H1 (cell line): Measurements from ENCODE around the gene GTF2F2. TPM values are rescaled to one million over a fixed set of nuclear protein-coding genes. Genes with fewer than 3 reads are reported as not detected.

ENCODE experiments used
- CTCF ChIA-PET: fragments of 300-600 bp; sonication (Branson Sonifier 250); formaldehyde crosslinking; loops from one replicate; lab custom pipeline; 2021; ENCODE audit not compliant: partially characterized antibody; lab: Charles Lee
- POLR2A ChIA-PET: fragments of 300-600 bp; sonication (Branson Sonifier 250); formaldehyde crosslinking; loops from one replicate; lab custom pipeline; 2021; ENCODE audit warnings: inconsistent platforms; ENCODE audit not compliant: partially characterized antibody; lab: Charles Lee
- DNase-seq, 2 experiments: peaks; one replicate each; pipeline versions ENCODE4 v3.0.0 to v3.0.0-alpha.2; 2010 to 2022; ENCODE audit warnings: low spot score in 2 of 2, low read depth in 1 of 2, mixed read lengths in 1 of 2
- FAIRE-seq: peaks from 2 replicates; lab custom pipeline; 2011; peaks lifted over from hg19 to GRCh38; lab: Jason Lieb, UNC
- H2AFZ ChIP-seq: 2 replicates; pipeline ENCODE4 v1.8.1; 2012; ENCODE audit warnings: low read length, inconsistent platforms
- H2AK5ac ChIP-seq: 2 replicates; pipeline ENCODE4 v1.6.1; 2013; ENCODE audit warnings: low read depth, low read length
- H2BK120ac ChIP-seq: replicated peaks from 2 replicates; pipeline ENCODE3; 2013; ENCODE audit warnings: low read depth, low read length, inconsistent platforms
- H2BK12ac ChIP-seq: 2 replicates; pipeline ENCODE4 v1.6.1; 2013; ENCODE audit warnings: low read depth, low read length
- H2BK15ac ChIP-seq: 2 replicates; pipeline ENCODE4 v1.6.1; 2013; ENCODE audit warnings: low read length
- H2BK20ac ChIP-seq: 2 replicates; pipeline ENCODE4 v1.6.1; 2013; ENCODE audit warnings: low read length
- H2BK5ac ChIP-seq: 2 replicates; pipeline ENCODE4 v1.6.1; 2013; ENCODE audit warnings: low read depth, low read length
- H3K14ac ChIP-seq: 2 replicates; pipeline ENCODE4 v1.6.1; 2013; ENCODE audit warnings: inconsistent platforms; ENCODE audit not compliant: insufficient read length
- H3K18ac ChIP-seq: 2 replicates; pipeline ENCODE4 v1.6.1; 2013; ENCODE audit warnings: low read length; ENCODE audit errors: extremely low read depth
- H3K23ac ChIP-seq: 2 replicates; pipeline ENCODE4 v1.6.1; 2013; ENCODE audit warnings: inconsistent platforms; ENCODE audit not compliant: insufficient read length
- H3K23me2 ChIP-seq: 2 replicates; pipeline ENCODE4 v1.6.1; 2013; ENCODE audit warnings: low read depth, low read length
- H3K27ac ChIP-seq: 2 replicates; pipeline ENCODE4 v1.6.1; 2011; ENCODE audit warnings: low read depth, low read length, inconsistent platforms
- H3K27me3 ChIP-seq, 4 experiments: replicated peaks in 1 of 4; 1 replicate in 1 of 4; 2 replicates in 3 of 4; pipeline versions ENCODE4 v1.6.1 to v1.8.1; 2011 to 2013; ENCODE audit warnings: low read length in 3 of 4, mild to moderate bottlenecking in 3 of 4, inconsistent platforms in 2 of 4, mixed read lengths in 2 of 4, moderate library complexity in 1 of 4; ENCODE audit not compliant: control insufficient read depth in 3 of 4, insufficient read depth in 3 of 4; ENCODE audit errors: extremely low read depth in 1 of 4
- H3K36me3 ChIP-seq, 4 experiments: 2 replicates each; pipeline versions ENCODE4 v1.6.1 to v1.8.1; 2011 to 2013; ENCODE audit warnings: mild to moderate bottlenecking in 4 of 4, low read length in 3 of 4, moderate library complexity in 2 of 4, control low read depth in 1 of 4, inconsistent platforms in 1 of 4; ENCODE audit not compliant: insufficient read depth in 4 of 4, control insufficient read depth in 2 of 4
- H3K4ac ChIP-seq: replicated peaks from 2 replicates; pipeline ENCODE3; 2013; ENCODE audit warnings: low read length, low read depth, mixed read lengths, inconsistent platforms; ENCODE audit not compliant: insufficient read length
- H3K4me1 ChIP-seq, 4 experiments: replicated peaks in 1 of 4; 1 replicate in 1 of 4; 2 replicates in 3 of 4; pipeline versions ENCODE4 v1.6.1 to v1.8.1; 2011 to 2013; ENCODE audit warnings: low read length in 3 of 4, inconsistent platforms in 2 of 4, mixed read lengths in 1 of 4; ENCODE audit not compliant: insufficient read depth in 4 of 4, control insufficient read depth in 3 of 4
- H3K4me2 ChIP-seq, 2 experiments: 2 replicates each; pipeline versions ENCODE4 v1.6.1 to v1.8.1; 2011 to 2013; ENCODE audit warnings: low read depth in 2 of 2, low read length in 2 of 2, control low read depth in 1 of 2, inconsistent platforms in 1 of 2, mild to moderate bottlenecking in 1 of 2; ENCODE audit not compliant: insufficient read depth in 1 of 2
- H3K4me3 ChIP-seq, 4 experiments: fragments of 200-600, 300-600 bp in 1 of 4; sonication (generic), shearing (Covaris generic), sonication (Bioruptor Twin) in 1 of 4; 2 replicates each; pipeline versions ENCODE4 v1.5.1 to v1.8.1; 2011 to 2016; ENCODE audit warnings: low read length in 4 of 4, low read depth in 3 of 4, control low read depth in 2 of 4, inconsistent platforms in 2 of 4, mild to moderate bottlenecking in 2 of 4, mixed read lengths in 1 of 4, moderate library complexity in 1 of 4; ENCODE audit not compliant: insufficient read depth in 2 of 4; ENCODE audit errors: extremely low read depth in 1 of 4
- H3K56ac ChIP-seq: replicated peaks from 2 replicates; pipeline ENCODE3; 2013; ENCODE audit warnings: low read depth, mild to moderate bottlenecking, mixed read lengths, low read length, inconsistent platforms; ENCODE audit not compliant: insufficient read length
- H3K79me1 ChIP-seq: 2 replicates; pipeline ENCODE4 v1.6.1; 2013; ENCODE audit warnings: low read depth, low read length, control low read depth
- H3K79me2 ChIP-seq, 2 experiments: 2 replicates each; pipeline versions ENCODE4 v1.6.1 to v1.8.1; 2012 to 2013; ENCODE audit warnings: low read length in 2 of 2, mild to moderate bottlenecking in 2 of 2, inconsistent platforms in 1 of 2; ENCODE audit not compliant: insufficient read depth in 2 of 2, control insufficient read depth in 1 of 2
- H3K9ac ChIP-seq, 4 experiments: replicated peaks in 1 of 4; 1 replicate in 1 of 4; 2 replicates in 3 of 4; pipeline versions ENCODE4 v1.6.1 to v1.8.1; 2011 to 2013; ENCODE audit warnings: low read depth in 3 of 4, low read length in 3 of 4, control low read depth in 2 of 4, mild to moderate bottlenecking in 2 of 4, moderate library complexity in 2 of 4, inconsistent platforms in 1 of 4; ENCODE audit errors: extremely low read depth in 1 of 4
- H3K9me3 ChIP-seq, 2 experiments: 2 replicates each; pipeline versions ENCODE4 v1.6.1 to v1.8.1; 2012 to 2013; ENCODE audit warnings: mild to moderate bottlenecking in 2 of 2, moderate library complexity in 2 of 2, control low read depth in 1 of 2, inconsistent platforms in 1 of 2, low read depth in 1 of 2, low read length in 1 of 2, mixed read lengths in 1 of 2; ENCODE audit not compliant: insufficient read depth in 2 of 2
- H4K20me1 ChIP-seq, 2 experiments: replicated peaks in 1 of 2; 2 replicates each; pipeline versions ENCODE3 to v1.8.1; 2011 to 2013; ENCODE audit warnings: inconsistent platforms in 2 of 2, low read length in 2 of 2, mild to moderate bottlenecking in 1 of 2; ENCODE audit not compliant: insufficient read depth in 2 of 2, control insufficient read depth in 1 of 2
- H4K5ac ChIP-seq: 2 replicates; pipeline ENCODE4 v1.6.1; 2013; ENCODE audit warnings: low read length, low read depth, mixed read lengths, inconsistent platforms; ENCODE audit not compliant: insufficient read length
- H4K8ac ChIP-seq: 2 replicates; pipeline ENCODE4 v1.8.0; 2013; ENCODE audit warnings: mild to moderate bottlenecking, moderate library complexity, low read length, inconsistent platforms; ENCODE audit not compliant: insufficient read depth; ENCODE audit errors: extremely low read depth
- H4K91ac ChIP-seq: replicated peaks from 2 replicates; pipeline ENCODE3; 2013; ENCODE audit warnings: low read length, mixed read lengths, inconsistent platforms; ENCODE audit not compliant: insufficient read length
- FOSL1 ChIP-seq: IDR thresholded peaks from 2 replicates; pipeline ENCODE4 v1.6.1; 2011; ENCODE audit warnings: mild to moderate bottlenecking, low read depth, low read length, moderate library complexity; ENCODE audit not compliant: insufficient read depth
- HDAC6 ChIP-seq: IDR thresholded peaks from one replicate; pipeline ENCODE4 v1.7.1; 2012; ENCODE audit warnings: low read depth, mild to moderate bottlenecking, inconsistent platforms, low read length, moderate library complexity
- KDM4A ChIP-seq: IDR thresholded peaks from one replicate; pipeline ENCODE4 v1.7.1; 2012; ENCODE audit warnings: low read depth, mild to moderate bottlenecking, moderate library complexity, low read length, inconsistent platforms; ENCODE audit not compliant: severe bottlenecking
- KDM5A ChIP-seq: fragments of 200-600 bp; IDR thresholded peaks from 2 replicates; pipeline ENCODE4 v1.7.1; 2012; ENCODE audit warnings: mild to moderate bottlenecking, low read length, inconsistent platforms, mixed read lengths
- NANOG ChIP-seq: IDR thresholded peaks from 2 replicates; pipeline ENCODE4 v1.6.1; 2011; ENCODE audit warnings: low read length, low read depth, mild to moderate bottlenecking, inconsistent platforms; ENCODE audit not compliant: insufficient read depth, poor library complexity, severe bottlenecking
- POLR2AphosphoS5 ChIP-seq: IDR thresholded peaks from 2 replicates; pipeline ENCODE4 v1.6.1; 2011; ENCODE audit warnings: low read depth, low read length
- SIN3A ChIP-seq, 2 experiments: IDR thresholded peaks in 1 of 2; conservative IDR thresholded peaks in 1 of 2; 2 replicates each; pipeline ENCODE4 v1.6.1; 2011 to 2012; ENCODE audit warnings: low read length in 2 of 2, improper control_type of control experiment in 1 of 2, low read depth in 1 of 2, mild to moderate bottlenecking in 1 of 2
- TCF12 ChIP-seq: IDR thresholded peaks from 2 replicates; pipeline ENCODE4 v1.6.1; 2011; ENCODE audit warnings: low read depth, mild to moderate bottlenecking, low read length
- WGBS, 2 experiments: shearing (Covaris generic) in 1 of 2; methylation state at CpG; one replicate each; pipeline versions ENCODE4 v1.1.6 to v1.1.7; 2013 to 2015; ENCODE audit warnings: low lambda C conversion rate in 2 of 2, mixed read lengths in 2 of 2, inconsistent platforms in 1 of 2, low coverage in 1 of 2, missing lambda C conversion rate in 1 of 2; ENCODE audit not compliant: insufficient replicate concordance in 2 of 2, insufficient coverage in 1 of 2, insufficient read length in 1 of 2; ENCODE audit errors: extremely low coverage in 1 of 2, missing lambda C conversion rate in 1 of 2; 5-methylcytosine and 5-hydroxymethylcytosine counted together
- polyA plus RNA-seq, 7 experiments: library from polyadenylated mRNA; depleted of rRNA in 3 of 7; stranded (reverse) in 5 of 7; unstranded in 2 of 7; fragments of >200 nt in 5 of 7; fragments of 200-250 nt in 2 of 7; gene quantifications; 1 replicate in 5 of 7; 2 replicates in 1 of 7; 4 replicates in 1 of 7; pipeline versions ENCODE4 v1.2.1 to v1.2.3, GENCODE V29; 2011 to 2013; ENCODE audit warnings: missing spikeins in 2 of 7, mixed read lengths in 2 of 7
- total RNA-seq: library from RNA; stranded (reverse); fragmentation: NEBNext Ultra II Directional; extraction: Animal tissue kit (Norgen Biotek cat#: 25700); gene quantifications from 2 replicates; pipeline ENCODE4 v1.2.1, GENCODE V29; 2021

The GTF2F2 gene
- total and polyA plus RNA-seq, 2 of the 8 experiments (the other 6 are each of a cell fraction or from before 2014, with no cell fraction given) = 10.8 to 31.1 TPM

DNA sequence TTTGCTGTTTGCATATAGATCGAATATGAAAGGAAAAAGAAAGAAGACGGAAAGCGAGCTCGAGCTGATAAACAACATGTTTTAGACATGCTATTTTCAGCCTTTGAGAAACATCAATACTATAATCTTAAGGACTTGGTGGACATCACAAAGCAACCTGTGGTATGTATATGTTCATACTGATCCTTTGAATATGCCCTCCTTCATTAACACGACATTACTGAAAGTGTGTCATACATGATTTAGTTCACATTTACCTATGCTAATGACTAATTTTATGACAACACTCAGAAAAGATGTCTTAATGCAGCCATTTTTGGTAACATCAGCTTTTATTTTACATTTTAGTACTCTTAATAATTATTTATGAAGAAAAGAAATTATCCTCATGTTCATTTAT is 146.9 kb downstream of the GTF2F2 start:
- 91% methylated on average over 5 of the region's 5 CpGs; no CpG with 5 or more reads in 1 of the 2 experiments for WGBS, 2 experiments
- Histone ChIP-seq H2BK5ac (no peak overlapping the region), H4K91ac (no peak overlapping the region), H3K23me2 (no peaks in the 10 kb centered on the region), H4K5ac (no peak overlapping the region), H3K14ac (no peak overlapping the region), H3K56ac (no peak overlapping the region), H3K36me3 (no peaks in the 10 kb centered on the region; a peak in 1 of 8 replicates), H2BK20ac (no peak overlapping the region), H4K8ac (no peak overlapping the region), H2AK5ac (no peak overlapping the region), H4K20me1 (no peaks in the 10 kb centered on the region), H3K4me3 (no peak overlapping the region), H3K9me3 (no peaks in the 10 kb centered on the region), H3K4ac (no peak overlapping the region), H3K4me2 (no peak overlapping the region; a peak in 1 of 4 replicates), H3K4me1 (peaks cover 0 to 5% (median 2%) of the 10 kb centered on the region in 4 experiments; a peak in 2 of 7 replicates), H2BK15ac (no peak overlapping the region), H2AFZ (no peak overlapping the region), H3K9ac (no peak overlapping the region), H2BK12ac (no peak overlapping the region), H3K27ac (no peak overlapping the region), H3K79me1 (no peaks in the 10 kb centered on the region), H3K18ac (no peak overlapping the region), H2BK120ac (no peak overlapping the region), H3K23ac (no peak overlapping the region), H3K79me2 (no peaks in the 10 kb centered on the region), H3K27me3 (no peaks in the 10 kb centered on the region)
- CTCF ChIA-PET = interaction anchor here (0.6 to 6.1 kb wide), 2 partner anchors 146 to 219 kb away, joined by 3 to 27 read pairs; no protein-coding TSS in a partner anchor
- POLR2A ChIA-PET = interaction anchor here (0.7 kb wide), 1 partner anchor 16 kb away, joined by 3 read pairs; no protein-coding TSS in a partner anchor
- FAIRE-seq (peak; percentile 39), DNase-seq (no peak)
- no peak for TF ChIP-seq HDAC6
- TF ChIP-seq FOSL1 = no peak
- no peak for TF ChIP-seq NANOG
- TF ChIP-seq KDM4A = no peak
- no peak for TF ChIP-seq TCF12
- no peak for TF ChIP-seq POLR2AphosphoS5
- no peak for TF ChIP-seq KDM5A
- no peak for TF ChIP-seq SIN3A (conservative IDR thresholded peaks at IDR 0.05 in 1 of 2, IDR thresholded peaks at IDR 0.05 in 1 of 2; ENCODE audit: low read depth in 1 of 2, low read length in 2 of 2)
